SH-SY5Y (cell line): ENCODE measurements around the gene VTI1A.

ENCODE experiments used
- GATA2 ChIP-seq: IDR thresholded peaks from 2 replicates; pipeline ENCODE4 v1.6.1; 2011; ENCODE audit warnings: mild to moderate bottlenecking, low read depth, low read length
- GATA3 ChIP-seq: IDR thresholded peaks from 2 replicates; pipeline ENCODE4 v1.6.1; 2011; ENCODE audit warnings: low read depth, mild to moderate bottlenecking, low read length, moderate library complexity

GRCh38 chr10:112819231-112819630 is 372.2 kb downstream of the VTI1A start:
- TF ChIP-seq GATA2 (no peak), GATA3 (no peak)
